Measurements from ENCODE around the gene SMARCC1.

SMARCC1 gene

GRCh38 chr3:47588587-47588986 is 193.1 kb downstream of the SMARCC1 start:
- no peak for DNase-seq (ENCODE audit: low read depth, low spot score)

GRCh38 chr3:47588053-47588452 is 193.6 kb downstream of the SMARCC1 start:
- no peak for DNase-seq (ENCODE audit: low read depth, low spot score)

- DNase-seq (ENCODE audit: low read depth, low spot score), result no peak
Observed at GRCh38 chr3:47586746-47587145, 194.9 kb downstream of the SMARCC1 start.

GRCh38 chr3:47583320-47584075 is 198.2 kb downstream of the SMARCC1 start:
- no peak for DNase-seq (ENCODE audit: low read depth, low spot score)

GRCh38 chr3:47581835-47582234 is 199.9 kb downstream of the SMARCC1 start:
- no peak for DNase-seq (ENCODE audit: low read depth, low spot score)

GRCh38 chr3:47581422-47581821 is 200.3 kb downstream of the SMARCC1 start:
- no peak for DNase-seq (ENCODE audit: low read depth, low spot score)

- no peak for DNase-seq (ENCODE audit: low read depth, low spot score)
Observed at GRCh38 chr3:47580481-47580880, 201.2 kb downstream of the SMARCC1 start.

GRCh38 chr3:47579875-47580274 is 201.8 kb downstream of the SMARCC1 start:
- DNase-seq (ENCODE audit: low read depth, low spot score), result no peak

- DNase-seq (ENCODE audit: low read depth, low spot score), result no peak
Observed at GRCh38 chr3:47578691-47579632, 202.7 kb downstream of the SMARCC1 start, which contains the start of gene CSPG5. Gene CSPG5 (minus strand): TSS chr3:47578865. CDS start chr3:47578693, 172 bp downstream.

GRCh38 chr3:47578119-47578632 is 203.5 kb downstream of the SMARCC1 start:
- DNase-seq (ENCODE audit: low read depth, low spot score), result no peak

GRCh38 chr3:47577583-47578118 is 204.0 kb downstream of the SMARCC1 start:
- no peak for DNase-seq (ENCODE audit: low read depth, low spot score)

- no peak for DNase-seq (ENCODE audit: low read depth, low spot score)
Observed at GRCh38 chr3:47573190-47574172, 208.2 kb downstream of the SMARCC1 start.

GRCh38 chr3:47571391-47572175 is 210.1 kb downstream of the SMARCC1 start:
- no peak for DNase-seq (ENCODE audit: low read depth, low spot score)

- no peak for DNase-seq (ENCODE audit: low read depth, low spot score)
Observed at GRCh38 chr3:47568901-47569300, 212.8 kb downstream of the SMARCC1 start.

GRCh38 chr3:47567149-47567548 is 214.5 kb downstream of the SMARCC1 start:
- no peak for DNase-seq (ENCODE audit: low read depth, low spot score)

GRCh38 chr3:47566667-47567066 is 215.0 kb downstream of the SMARCC1 start:
- DNase-seq (ENCODE audit: low read depth, low spot score), result no peak

GRCh38 chr3:47565734-47566550 is 215.8 kb downstream of the SMARCC1 start:
- DNase-seq (ENCODE audit: low read depth, low spot score), result no peak

GRCh38 chr3:47556351-47556750 is 225.3 kb downstream of the SMARCC1 start:
- no peak for DNase-seq (ENCODE audit: low read depth, low spot score)

- no peak for DNase-seq (ENCODE audit: low read depth, low spot score)
Observed at GRCh38 chr3:47554335-47554734, 227.4 kb downstream of the SMARCC1 start.

Measured in brain pericyte (primary cell).